Mucosa of stomach (tissue), 1 donor: ENCODE results near the gene STXBP5L.

Source experiments
- H3K27me3 ChIP-seq: one replicate; pipeline ENCODE4 v1.7.0; 2013; ENCODE audit warnings: mild to moderate bottlenecking, low read length; ENCODE audit not compliant: control insufficient read depth, insufficient read depth
- H3K36me3 ChIP-seq: one replicate; pipeline ENCODE4 v1.7.0; 2013; ENCODE audit warnings: low read length; ENCODE audit not compliant: control insufficient read depth, insufficient read depth
- H3K4me1 ChIP-seq: one replicate; pipeline ENCODE4 v1.7.0; 2013; ENCODE audit warnings: mild to moderate bottlenecking, low read length; ENCODE audit not compliant: control insufficient read depth, insufficient read depth
- H3K4me3 ChIP-seq: one replicate; pipeline ENCODE4 v1.7.0; 2013; ENCODE audit warnings: low read length
- H3K9ac ChIP-seq: one replicate; pipeline ENCODE4 v1.7.0; 2013; ENCODE audit warnings: mild to moderate bottlenecking, low read length, moderate library complexity
- H3K9me3 ChIP-seq: one replicate; pipeline ENCODE4 v1.7.0; 2013; ENCODE audit warnings: mild to moderate bottlenecking, low read length, moderate library complexity; ENCODE audit not compliant: control insufficient read depth
- donor health status: Pancreatic carcinoma.

The STXBP5L gene

DNA sequence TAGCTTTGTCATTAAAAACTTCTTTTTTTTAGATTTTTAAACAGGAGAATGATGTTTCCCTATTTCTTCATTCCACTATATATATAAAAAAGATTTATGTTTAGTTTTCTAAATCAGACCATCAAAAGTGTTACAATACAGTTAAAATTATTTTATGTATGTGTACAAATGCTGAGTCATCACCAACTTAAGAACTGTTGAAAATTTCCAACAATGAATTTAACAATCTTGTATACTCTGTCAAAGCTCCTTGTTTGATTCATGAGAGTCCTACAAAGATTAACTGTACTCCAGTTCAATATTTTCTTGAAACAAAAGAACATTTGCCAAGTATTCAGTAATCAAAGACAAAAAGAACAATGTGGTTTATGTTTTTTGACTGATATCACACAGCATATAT, 555.7 kb downstream of the STXBP5L start:
- Histone ChIP-seq H3K4me3 (no peak overlapping the region), H3K36me3 (no peaks in the 10 kb centered on the region), H3K4me1 (no peaks in the 10 kb centered on the region)

DNA sequence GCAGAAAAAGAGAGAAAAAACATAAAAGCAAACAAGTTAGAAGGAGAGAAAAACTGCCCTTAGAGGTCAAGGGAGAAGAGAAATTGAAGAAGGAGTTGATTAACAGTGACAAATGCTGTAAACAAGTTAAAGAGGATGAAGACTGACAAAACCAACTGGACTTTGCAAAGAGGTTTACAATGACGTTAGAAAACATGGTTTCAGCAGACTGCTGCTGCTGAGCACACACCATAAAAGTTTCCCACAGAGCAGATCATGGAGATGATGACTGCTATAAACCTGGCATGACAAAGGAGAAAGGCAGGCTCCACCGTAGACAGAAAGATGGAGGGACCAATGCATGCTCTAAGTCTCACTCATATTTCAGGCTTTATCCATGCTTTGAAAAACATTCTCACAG, 559.1 kb downstream of the STXBP5L start:
- H3K9ac ChIP-seq = no peak overlapping the region
- no peaks in the 10 kb centered on the region for H3K27me3 ChIP-seq
- H3K4me3 ChIP-seq = no peak overlapping the region
- H3K4me1 ChIP-seq = no peaks in the 10 kb centered on the region
- no peaks in the 10 kb centered on the region for H3K9me3 ChIP-seq
- no peaks in the 10 kb centered on the region for H3K36me3 ChIP-seq

More for the DNA sequence above, 555.7 kb downstream of the STXBP5L start:
- Histone ChIP-seq H3K27me3 (no peaks in the 10 kb centered on the region), H3K9ac (no peak overlapping the region), H3K9me3 (no peaks in the 10 kb centered on the region)

DNA sequence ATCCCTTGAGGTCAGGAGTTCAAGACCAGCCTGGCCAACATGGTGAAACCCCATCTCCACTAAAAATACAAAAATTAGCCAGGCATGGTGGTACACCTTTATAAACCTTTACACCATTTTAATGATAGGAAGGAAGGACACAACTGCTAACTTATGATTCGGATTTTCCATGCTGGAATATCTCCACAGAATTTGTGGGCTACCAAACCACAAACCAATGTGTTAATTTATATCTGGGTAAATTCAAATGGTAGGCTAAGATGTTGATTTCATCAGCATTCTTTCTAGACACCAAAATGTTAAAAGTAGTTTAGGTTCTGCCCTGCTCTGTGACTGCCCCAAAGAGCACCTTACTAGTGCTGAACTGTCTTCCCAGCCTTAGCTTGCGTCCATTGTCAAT, 565.0 kb downstream of the STXBP5L start:
- no peaks in the 10 kb centered on the region for H3K4me1 ChIP-seq
- H3K4me3 ChIP-seq = no peak overlapping the region
- H3K9ac ChIP-seq = no peak overlapping the region
- no peaks in the 10 kb centered on the region for H3K36me3 ChIP-seq
- H3K9me3 ChIP-seq = no peaks in the 10 kb centered on the region
- no peaks in the 10 kb centered on the region for H3K27me3 ChIP-seq
